Activated T-helper 1 cell treated with anti-CD3 and anti-CD28 coated beads, Interleukin-12 subunit alpha, Interleukin-12 subunit beta, Interleukin-2, Interleukin-4 antibody, amounts not matched to agents 30 ng/mL and 10 ng/mL and 1 ng/mL, durations not matched to agents 14 hours and 24 hours and 36 hours (primary cell): ENCODE measurements around the gene CENPVL1. TPM values are rescaled to one million over a fixed set of nuclear protein-coding genes. Genes with fewer than 3 reads are reported as not detected.

Source experiments
- DNase-seq: peaks from one replicate; pipeline ENCODE4 v3.0.0; 2021; ENCODE audit warnings: low spot score
- H3K27ac Mint-ChIP-seq: one replicate; pipeline ENCODE4 v1.8.0; 2021; ENCODE audit warnings: mild to moderate bottlenecking, mixed read lengths
- H3K27me3 Mint-ChIP-seq: one replicate; pipeline ENCODE4 v1.8.0; 2022; ENCODE audit warnings: mild to moderate bottlenecking, moderate library complexity, mixed read lengths; ENCODE audit not compliant: insufficient read depth
- H3K36me3 Mint-ChIP-seq: one replicate; pipeline ENCODE4 v1.8.0; 2021; ENCODE audit warnings: low read depth, mixed read lengths
- H3K4me1 Mint-ChIP-seq: one replicate; pipeline ENCODE4 v1.8.0; 2021; ENCODE audit warnings: low read depth, mixed read lengths
- H3K4me3 Mint-ChIP-seq: one replicate; pipeline ENCODE4 v1.8.0; 2021; ENCODE audit warnings: mild to moderate bottlenecking, moderate library complexity, mixed read lengths
- H3K9me3 Mint-ChIP-seq: one replicate; pipeline ENCODE4 v1.8.0; 2021; ENCODE audit warnings: mixed read lengths
- intact Hi-C: fragments of 100-400 bp; cut with micrococcal nuclease; formaldehyde crosslinking; loops from one replicate; pipeline ENCODE4 v1.15.1; 2024
- total RNA-seq: library from RNA; stranded (reverse); gene quantifications from 2 replicates; pipeline ENCODE4 v1.2.3, GENCODE V29; 2022

CENPVL1 gene
- total RNA-seq, 1 donor from 2014 or later = not detected

- H3K9me3 Mint-ChIP-seq = peaks cover 9% of the 10 kb centered on the region
- peaks cover 21% of the 10 kb centered on the region for H3K4me1 Mint-ChIP-seq
- peak; percentile 55 for DNase-seq
- peak within 1 kb of the TSS; percentile 67 for H3K27ac Mint-ChIP-seq
- peak within 1 kb of the TSS; percentile 88 for H3K4me3 Mint-ChIP-seq
- intact Hi-C loops = loop anchor here (1.0 kb wide), 2 partner anchors 60 to 150 kb away; partner anchors contain the start of gene MAGED1
- H3K27me3 Mint-ChIP-seq = peaks cover 10% of the 10 kb centered on the region
- H3K36me3 Mint-ChIP-seq = peaks cover 25% of the 10 kb centered on the region
These were observed 33.1 kb downstream of the CENPVL1 start, which contains the start of gene GSPT2 for GRCh38 chrX:51743179-51743957. TSS of gene GSPT2 (plus strand) at chrX:51743442. CDS start at chrX:51743627, 185 bp downstream.

GRCh38 chrX:51747671-51748070, 37.4 kb downstream of the CENPVL1 start:
- Mint-ChIP-seq H3K4me3 (no peak overlapping the region), H3K9me3 (peaks cover 9% of the 10 kb centered on the region), H3K27me3 (no peaks in the 10 kb centered on the region), H3K4me1 (peaks cover 21% of the 10 kb centered on the region), H3K36me3 (peaks cover 25% of the 10 kb centered on the region), H3K27ac (no peak overlapping the region)
- intact Hi-C loops = no loop called here
- DNase-seq = no peak

GRCh38 chrX:51759055-51759839, 48.9 kb downstream of the CENPVL1 start:
- H3K9me3 Mint-ChIP-seq = no peaks in the 10 kb centered on the region
- no peak overlapping the region for H3K4me3 Mint-ChIP-seq
- no peaks in the 10 kb centered on the region for H3K4me1 Mint-ChIP-seq
- H3K36me3 Mint-ChIP-seq = no peaks in the 10 kb centered on the region
- no peak overlapping the region for H3K27ac Mint-ChIP-seq
- intact Hi-C loops = no loop called here
- no peak for DNase-seq
- peaks cover 5% of the 10 kb centered on the region for H3K27me3 Mint-ChIP-seq

GRCh38 chrX:51760657-51761056, 50.3 kb downstream of the CENPVL1 start:
- no peaks in the 10 kb centered on the region for H3K4me1 Mint-ChIP-seq
- H3K27me3 Mint-ChIP-seq = peaks cover 2% of the 10 kb centered on the region
- DNase-seq = no peak
- H3K36me3 Mint-ChIP-seq = no peaks in the 10 kb centered on the region
- H3K4me3 Mint-ChIP-seq = no peak overlapping the region
- no peak overlapping the region for H3K27ac Mint-ChIP-seq
- intact Hi-C loops = no loop called here
- no peaks in the 10 kb centered on the region for H3K9me3 Mint-ChIP-seq

Other genes starting within 250 kb of the CENPVL1 start
- 3.2 and 3.5 TPM in 2 replicates for gene NUDT11, start 213.9 kb upstream of the CENPVL1 start, total RNA-seq
- gene CENPVL3, start 91.6 kb upstream of the CENPVL1 start, total RNA-seq = not detected in 2 replicates
- not detected in 2 replicates for gene CENPVL2, start 27.7 kb upstream of the CENPVL1 start, total RNA-seq
- gene GSPT2, start 32.9 kb downstream of the CENPVL1 start, total RNA-seq = 12.7 and 13.7 TPM in 2 replicates
- 32.7 and 34.8 TPM in 2 replicates for gene MAGED1, start 183.1 kb downstream of the CENPVL1 start, total RNA-seq